Measurements from ENCODE around the gene SNN. TPM values are rescaled to one million over a fixed set of nuclear protein-coding genes. Genes with fewer than 3 reads are reported as not detected.

SNN gene
- polyA plus RNA-seq, 1 donor from 2014 or later: 176 TPM

- no peaks in the 10 kb centered on the region for H3K36me3 ChIP-seq (ENCODE audit: insufficient read depth, low read length)
- H3K9ac ChIP-seq (ENCODE audit: low read length): no peak overlapping the region
- H3K9me3 ChIP-seq (ENCODE audit: low read length): no peaks in the 10 kb centered on the region
- no peak overlapping the region for H2AFZ ChIP-seq (ENCODE audit: low read depth, low read length)
- H3K9me2 ChIP-seq (ENCODE audit: insufficient read depth, low read length): no peaks in the 10 kb centered on the region
- no peaks in the 10 kb centered on the region for H3K27me3 ChIP-seq (ENCODE audit: insufficient read depth, low read depth, low read length)
- H3F3A ChIP-seq (ENCODE audit: insufficient read depth, low read length, poor library complexity, severe bottlenecking): no peaks in the 10 kb centered on the region
- no peak overlapping the region for H3K27ac ChIP-seq (ENCODE audit: low read length)
- no peaks in the 10 kb centered on the region for H4K20me1 ChIP-seq (ENCODE audit: insufficient read depth)
- H3K4me2 ChIP-seq (ENCODE audit: low read length): no peak overlapping the region
- TF ChIP-seq RAD21 (conservative IDR thresholded peaks at IDR 0.05) (no peak), MXI1 (conservative IDR thresholded peaks at IDR 0.05; ENCODE audit: poor library complexity, severe bottlenecking) (no peak), EP300 (conservative IDR thresholded peaks at IDR 0.05; ENCODE audit: poor library complexity, severe bottlenecking) (no peak), POLR2AphosphoS5 (IDR thresholded peaks at IDR 0.05) (no peak), TAF1 (IDR thresholded peaks at IDR 0.05; ENCODE audit: low read depth) (no peak), REST (IDR thresholded peaks at IDR 0.05; ENCODE audit: borderline replicate concordance) (no peak)
- H3K4me3 ChIP-seq (ENCODE audit: low read length): no peak overlapping the region
- no peaks in the 10 kb centered on the region for H3K79me2 ChIP-seq (replicated peaks; ENCODE audit: insufficient read depth, low read length)
Observed at GRCh38 chr16:11721781-11722467, 53.7 kb downstream of the SNN start.

- H3F3A ChIP-seq (ENCODE audit: insufficient read depth, low read length, poor library complexity, severe bottlenecking): no peaks in the 10 kb centered on the region
- no peak overlapping the region for H3K4me2 ChIP-seq (ENCODE audit: low read length)
- no peaks in the 10 kb centered on the region for H3K27me3 ChIP-seq (ENCODE audit: insufficient read depth, low read depth, low read length)
- no peak overlapping the region for H3K27ac ChIP-seq (ENCODE audit: low read length)
- H3K79me2 ChIP-seq (replicated peaks; ENCODE audit: insufficient read depth, low read length): no peaks in the 10 kb centered on the region
- TF ChIP-seq SMC3 (conservative IDR thresholded peaks at IDR 0.05; ENCODE audit: poor library complexity): no peak
- no peak for TF ChIP-seq EP300 (conservative IDR thresholded peaks at IDR 0.05; ENCODE audit: poor library complexity, severe bottlenecking)
- no peak for TF ChIP-seq RAD21 (conservative IDR thresholded peaks at IDR 0.05)
- TF ChIP-seq CTCF (IDR thresholded peaks at IDR 0.05; ENCODE audit: poor library complexity, severe bottlenecking): no peak
- no peaks in the 10 kb centered on the region for H3K36me3 ChIP-seq (ENCODE audit: insufficient read depth, low read length)
- H3K9ac ChIP-seq (ENCODE audit: low read length): no peak overlapping the region
- H3K9me3 ChIP-seq (ENCODE audit: low read length): no peaks in the 10 kb centered on the region
- no peak overlapping the region for H2AFZ ChIP-seq (ENCODE audit: low read depth, low read length)
- no peaks in the 10 kb centered on the region for H4K20me1 ChIP-seq (ENCODE audit: insufficient read depth)
- H3K4me3 ChIP-seq (ENCODE audit: low read length): no peak overlapping the region
- no peaks in the 10 kb centered on the region for H3K9me2 ChIP-seq (ENCODE audit: insufficient read depth, low read length)
Observed at GRCh38 chr16:11722468-11722808, 54.2 kb downstream of the SNN start.

- Histone ChIP-seq H3K79me2 (replicated peaks; ENCODE audit: insufficient read depth, low read length) (no peaks in the 10 kb centered on the region), H2AFZ (ENCODE audit: low read depth, low read length) (no peak overlapping the region), H3K9ac (ENCODE audit: low read length) (no peak overlapping the region), H3K9me2 (ENCODE audit: insufficient read depth, low read length) (no peaks in the 10 kb centered on the region), H3F3A (ENCODE audit: insufficient read depth, low read length, poor library complexity, severe bottlenecking) (no peaks in the 10 kb centered on the region), H3K36me3 (ENCODE audit: insufficient read depth, low read length) (no peaks in the 10 kb centered on the region), H4K20me1 (ENCODE audit: insufficient read depth) (no peaks in the 10 kb centered on the region), H3K4me3 (ENCODE audit: low read length) (no peak overlapping the region), H3K27me3 (ENCODE audit: insufficient read depth, low read depth, low read length) (no peaks in the 10 kb centered on the region), H3K27ac (ENCODE audit: low read length) (no peak overlapping the region), H3K4me2 (ENCODE audit: low read length) (no peak overlapping the region), H3K9me3 (ENCODE audit: low read length) (no peaks in the 10 kb centered on the region)
- TF ChIP-seq MXI1 (conservative IDR thresholded peaks at IDR 0.05; ENCODE audit: poor library complexity, severe bottlenecking) (no peak), SMC3 (conservative IDR thresholded peaks at IDR 0.05; ENCODE audit: poor library complexity) (no peak), CTCF (IDR thresholded peaks at IDR 0.05; ENCODE audit: poor library complexity, severe bottlenecking) (no peak), RAD21 (conservative IDR thresholded peaks at IDR 0.05) (no peak), POLR2AphosphoS5 (IDR thresholded peaks at IDR 0.05) (no peak), TAF1 (IDR thresholded peaks at IDR 0.05; ENCODE audit: low read depth) (no peak), REST (IDR thresholded peaks at IDR 0.05; ENCODE audit: borderline replicate concordance) (no peak), EZH2 (IDR thresholded peaks at IDR 0.05; ENCODE audit: borderline replicate concordance, insufficient read depth, low read length, poor library complexity, severe bottlenecking) (no peak), EP300 (conservative IDR thresholded peaks at IDR 0.05; ENCODE audit: poor library complexity, severe bottlenecking) (no peak)
Observed at GRCh38 chr16:11725457-11725856, 57.2 kb downstream of the SNN start.

Measured in neural cell (in vitro differentiated cells).